OCI-LY7 (cell line): ENCODE results near the gene ELMO1.

Experiments
- EZH2phosphoT487 ChIP-seq: fragments of 200-600 bp; sonication (generic); IDR thresholded peaks from 2 replicates; pipeline ENCODE4 v1.6.1; 2018; ENCODE audit warnings: low read depth, borderline replicate concordance, mild to moderate bottlenecking, mixed run types, antibody characterized with exemption, low read length, moderate library complexity, mixed read lengths
- TF ChIP-seq, protein P1 (sequence below): fragments of 200-600 bp; sonication (generic); conservative IDR thresholded peaks from 2 replicates; pipeline ENCODE4 v1.5.1; 2014; ENCODE audit warnings: mild to moderate bottlenecking, antibody characterized with exemption, low read length, moderate library complexity, mixed read lengths

DNA sequence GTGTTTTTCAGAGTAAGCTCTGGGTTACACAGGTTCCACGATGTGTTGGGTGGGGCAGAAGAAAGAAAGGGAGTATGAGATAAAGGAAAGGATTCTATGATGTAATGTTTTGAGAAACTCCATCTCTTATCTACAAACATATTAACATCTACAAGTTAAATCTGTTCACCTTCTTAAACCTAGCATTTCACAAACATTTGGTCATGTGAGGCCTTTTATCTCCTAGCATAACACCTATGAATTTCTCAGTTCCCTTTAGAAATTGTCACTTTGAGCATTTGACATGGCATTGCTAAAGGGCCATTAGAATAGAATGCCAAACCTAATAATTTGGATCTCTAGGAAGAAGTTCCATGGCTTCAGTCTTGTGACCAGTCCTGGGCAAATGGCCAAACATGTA, 507.3 kb downstream of the ELMO1 start:
- TF ChIP-seq, protein P1, sequence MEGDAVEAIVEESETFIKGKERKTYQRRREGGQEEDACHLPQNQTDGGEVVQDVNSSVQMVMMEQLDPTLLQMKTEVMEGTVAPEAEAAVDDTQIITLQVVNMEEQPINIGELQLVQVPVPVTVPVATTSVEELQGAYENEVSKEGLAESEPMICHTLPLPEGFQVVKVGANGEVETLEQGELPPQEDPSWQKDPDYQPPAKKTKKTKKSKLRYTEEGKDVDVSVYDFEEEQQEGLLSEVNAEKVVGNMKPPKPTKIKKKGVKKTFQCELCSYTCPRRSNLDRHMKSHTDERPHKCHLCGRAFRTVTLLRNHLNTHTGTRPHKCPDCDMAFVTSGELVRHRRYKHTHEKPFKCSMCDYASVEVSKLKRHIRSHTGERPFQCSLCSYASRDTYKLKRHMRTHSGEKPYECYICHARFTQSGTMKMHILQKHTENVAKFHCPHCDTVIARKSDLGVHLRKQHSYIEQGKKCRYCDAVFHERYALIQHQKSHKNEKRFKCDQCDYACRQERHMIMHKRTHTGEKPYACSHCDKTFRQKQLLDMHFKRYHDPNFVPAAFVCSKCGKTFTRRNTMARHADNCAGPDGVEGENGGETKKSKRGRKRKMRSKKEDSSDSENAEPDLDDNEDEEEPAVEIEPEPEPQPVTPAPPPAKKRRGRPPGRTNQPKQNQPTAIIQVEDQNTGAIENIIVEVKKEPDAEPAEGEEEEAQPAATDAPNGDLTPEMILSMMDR, result no peak
- no peak for TF ChIP-seq EZH2phosphoT487
